ENCODE measurements around the gene MAP1LC3B2.

GRCh38 chr12:116520801-116521471, 38.2 kb upstream of the MAP1LC3B2 start:
- TF ChIP-seq, protein P1, sequence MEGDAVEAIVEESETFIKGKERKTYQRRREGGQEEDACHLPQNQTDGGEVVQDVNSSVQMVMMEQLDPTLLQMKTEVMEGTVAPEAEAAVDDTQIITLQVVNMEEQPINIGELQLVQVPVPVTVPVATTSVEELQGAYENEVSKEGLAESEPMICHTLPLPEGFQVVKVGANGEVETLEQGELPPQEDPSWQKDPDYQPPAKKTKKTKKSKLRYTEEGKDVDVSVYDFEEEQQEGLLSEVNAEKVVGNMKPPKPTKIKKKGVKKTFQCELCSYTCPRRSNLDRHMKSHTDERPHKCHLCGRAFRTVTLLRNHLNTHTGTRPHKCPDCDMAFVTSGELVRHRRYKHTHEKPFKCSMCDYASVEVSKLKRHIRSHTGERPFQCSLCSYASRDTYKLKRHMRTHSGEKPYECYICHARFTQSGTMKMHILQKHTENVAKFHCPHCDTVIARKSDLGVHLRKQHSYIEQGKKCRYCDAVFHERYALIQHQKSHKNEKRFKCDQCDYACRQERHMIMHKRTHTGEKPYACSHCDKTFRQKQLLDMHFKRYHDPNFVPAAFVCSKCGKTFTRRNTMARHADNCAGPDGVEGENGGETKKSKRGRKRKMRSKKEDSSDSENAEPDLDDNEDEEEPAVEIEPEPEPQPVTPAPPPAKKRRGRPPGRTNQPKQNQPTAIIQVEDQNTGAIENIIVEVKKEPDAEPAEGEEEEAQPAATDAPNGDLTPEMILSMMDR (IDR thresholded peaks at IDR 0.05), result no peak
- no peak for TF ChIP-seq POLR2AphosphoS5 (IDR thresholded peaks at IDR 0.05)
- TF ChIP-seq POLR2A (IDR thresholded peaks at IDR 0.05), result no peak
